Measurements from ENCODE around the gene SLX4IP.

GRCh38 chr20:10511170-10511508 lies 76.0 kb downstream of the SLX4IP start:
- TF ChIP-seq CTCF (IDR thresholded peaks at IDR 0.05; ENCODE audit: low read depth, low read length) (no peak), POLR2A (IDR thresholded peaks at IDR 0.05; ENCODE audit: extremely low read depth, insufficient read length) (no peak), MAX (IDR thresholded peaks at IDR 0.05; ENCODE audit: low read depth, low read length) (no peak), MYC (IDR thresholded peaks at IDR 0.05; ENCODE audit: low read depth, low read length) (no peak)
